Endothelial cell of umbilical vein (primary cell): ENCODE measurements around the gene KCP. TPM values are rescaled to one million over a fixed set of nuclear protein-coding genes. Genes with fewer than 3 reads are reported as not detected.

ENCODE experiments used
- BruUV-seq: library from RNA; stranded (reverse); fragments of 400-500 nt; replicated peaks from 2 replicates; lab custom pipeline; 2021; lab: Mats Ljungman, UMichigan
- CTCF ChIA-PET: fragments of 300-600, 350-600 bp; sonication (Branson Sonifier 250); formaldehyde crosslinking; loops from one replicate; lab custom pipeline; 2021; ENCODE audit warnings: antibody characterized with exemption, inconsistent platforms; lab: Charles Lee
- POLR2A ChIA-PET: fragments of 300-600, 350-600 bp; sonication (Branson Sonifier 250); formaldehyde crosslinking; loops from one replicate; lab custom pipeline; 2021; ENCODE audit warnings: antibody characterized with exemption, inconsistent platforms; lab: Charles Lee
- DNase-seq: peaks from one replicate; pipeline ENCODE4 v3.0.0-alpha.2; 2011; ENCODE audit warnings: low read depth, low spot score
- FAIRE-seq: peaks from 2 replicates; lab custom pipeline; 2011; peaks lifted over from hg19 to GRCh38; lab: Jason Lieb, UNC
- H2AFZ ChIP-seq: 2 replicates; pipeline ENCODE4 v1.6.0; 2012; ENCODE audit warnings: low read depth, low read length, control low read depth, inconsistent platforms
- H3K27ac ChIP-seq: 2 replicates; pipeline ENCODE4 v1.5.1; 2011; ENCODE audit warnings: low read depth, mild to moderate bottlenecking, control low read depth, low read length, moderate library complexity; ENCODE audit not compliant: insufficient read depth
- H3K27me3 ChIP-seq, 2 experiments: 2 replicates each; pipeline versions ENCODE4 v1.6.0 to v1.6.1; 2011; ENCODE audit warnings: low read length in 2 of 2, mixed read lengths in 1 of 2; ENCODE audit not compliant: control insufficient read depth in 2 of 2, insufficient read depth in 2 of 2
- H3K36me3 ChIP-seq, 2 experiments: 2 replicates in 1 of 2; 3 replicates in 1 of 2; pipeline ENCODE4 v1.5.1; 2011; ENCODE audit warnings: low read length in 2 of 2, mild to moderate bottlenecking in 1 of 2, moderate library complexity in 1 of 2; ENCODE audit not compliant: control insufficient read depth in 2 of 2, insufficient read depth in 2 of 2; ENCODE audit errors: extremely low read depth in 1 of 2
- H3K4me1 ChIP-seq: 3 replicates; pipeline ENCODE4 v1.5.1; 2011; ENCODE audit warnings: mild to moderate bottlenecking, low read length; ENCODE audit not compliant: control insufficient read depth, insufficient read depth; ENCODE audit errors: extremely low read depth
- H3K4me2 ChIP-seq: 2 replicates; pipeline ENCODE4 v1.6.1; 2011; ENCODE audit warnings: low read length, control low read depth, mixed read lengths; ENCODE audit not compliant: insufficient read depth
- H3K4me3 ChIP-seq, 3 experiments: fragments of 200-600 bp in 1 of 3; sonication (generic), shearing (Covaris generic) in 1 of 3; replicated peaks in 1 of 3; 2 replicates each; pipeline ENCODE4 v1.5.1; 2011 to 2016; ENCODE audit warnings: control low read depth in 3 of 3, low read length in 3 of 3, mild to moderate bottlenecking in 2 of 3, inconsistent platforms in 1 of 3, low read depth in 1 of 3, moderate library complexity in 1 of 3; ENCODE audit not compliant: insufficient read depth in 1 of 3
- H3K79me2 ChIP-seq: 2 replicates; pipeline ENCODE4 v1.6.0; 2012; ENCODE audit warnings: low read length, inconsistent platforms; ENCODE audit not compliant: control insufficient read depth, insufficient read depth
- H3K9ac ChIP-seq: replicated peaks from 2 replicates; pipeline ENCODE3; 2011; ENCODE audit warnings: low read length, control low read depth; ENCODE audit not compliant: insufficient read depth; ENCODE audit errors: extremely low read depth
- H3K9me1 ChIP-seq: replicated peaks from 3 replicates; pipeline ENCODE4 v1.6.0; 2011; ENCODE audit warnings: mild to moderate bottlenecking, low read length; ENCODE audit not compliant: control insufficient read depth, insufficient read depth; ENCODE audit errors: extremely low read depth
- H3K9me3 ChIP-seq: replicated peaks from 2 replicates; pipeline ENCODE4 v1.5.1; 2012; ENCODE audit warnings: low read length, inconsistent platforms; ENCODE audit not compliant: control insufficient read depth, insufficient read depth
- H4K20me1 ChIP-seq: replicated peaks from 2 replicates; pipeline ENCODE3; 2011; ENCODE audit warnings: mild to moderate bottlenecking, low read length; ENCODE audit not compliant: control insufficient read depth, insufficient read depth; ENCODE audit errors: extremely low read depth
- EZH2 ChIP-seq: IDR thresholded peaks from 2 replicates; pipeline ENCODE4 v1.6.1; 2012; ENCODE audit warnings: borderline replicate concordance, low read depth, mild to moderate bottlenecking, moderate library complexity, low read length, inconsistent platforms; ENCODE audit not compliant: severe bottlenecking
- FOS ChIP-seq: IDR thresholded peaks from 2 replicates; pipeline ENCODE4 v1.6.1; 2011; ENCODE audit warnings: mild to moderate bottlenecking, low read length, moderate library complexity, borderline replicate concordance; ENCODE audit not compliant: insufficient read depth
- GATA2 ChIP-seq: IDR thresholded peaks from 2 replicates; pipeline ENCODE4 v1.7.0; 2011; ENCODE audit warnings: low read depth, mild to moderate bottlenecking, moderate library complexity, mixed read lengths, low read length; ENCODE audit not compliant: insufficient read length, insufficient read depth
- JUN ChIP-seq: IDR thresholded peaks from 2 replicates; pipeline ENCODE4 v1.6.1; 2011; ENCODE audit warnings: borderline replicate concordance, low read depth; ENCODE audit not compliant: insufficient read length, insufficient read depth
- MYC ChIP-seq: IDR thresholded peaks from one replicate; pipeline ENCODE4 v1.6.1; 2011; ENCODE audit warnings: mild to moderate bottlenecking, low read depth, low read length
- POLR2A ChIP-seq: IDR thresholded peaks from 2 replicates; pipeline ENCODE4 v1.6.1; 2012; ENCODE audit warnings: low read depth, mild to moderate bottlenecking, control low read depth, low read length
- POLR2AphosphoS5 ChIP-seq: IDR thresholded peaks from 2 replicates; pipeline ENCODE4 v1.6.1; 2012; ENCODE audit warnings: low read depth, mild to moderate bottlenecking, control low read depth, low read length, moderate library complexity; ENCODE audit not compliant: insufficient read depth
- dilution Hi-C: fragments of 300-500 bp; cut with MboI; formaldehyde crosslinking; loops from one replicate; pipeline ENCODE4 v1.15.0; 2019; ENCODE audit warnings: low sequenced_read_pairs; ENCODE audit not compliant: extremely low pct_ligation_motif_present
- intact Hi-C: fragments of 100-400 bp; cut with micrococcal nuclease; formaldehyde crosslinking; loops from one replicate; pipeline ENCODE4 v1.10.0; 2022
- polyA plus RNA-seq, 4 experiments: library from polyadenylated mRNA; depleted of rRNA in 3 of 4; stranded (reverse) in 3 of 4; unstranded in 1 of 4; fragments of >200 nt; gene quantifications; 2 replicates each; pipeline versions ENCODE4 v1.2.1 to v1.2.3, GENCODE V29; 2011 to 2012; ENCODE audit warnings: missing spikeins in 1 of 4
- total RNA-seq: library from RNA; stranded (reverse); gene quantifications from 2 replicates; pipeline ENCODE4 v1.2.3, GENCODE V29; 2021

KCP gene
- total and polyA plus RNA-seq, 2 donors (not counting 3 experiments of a cell fraction or from before 2014, with no cell fraction given): not detected

DNA sequence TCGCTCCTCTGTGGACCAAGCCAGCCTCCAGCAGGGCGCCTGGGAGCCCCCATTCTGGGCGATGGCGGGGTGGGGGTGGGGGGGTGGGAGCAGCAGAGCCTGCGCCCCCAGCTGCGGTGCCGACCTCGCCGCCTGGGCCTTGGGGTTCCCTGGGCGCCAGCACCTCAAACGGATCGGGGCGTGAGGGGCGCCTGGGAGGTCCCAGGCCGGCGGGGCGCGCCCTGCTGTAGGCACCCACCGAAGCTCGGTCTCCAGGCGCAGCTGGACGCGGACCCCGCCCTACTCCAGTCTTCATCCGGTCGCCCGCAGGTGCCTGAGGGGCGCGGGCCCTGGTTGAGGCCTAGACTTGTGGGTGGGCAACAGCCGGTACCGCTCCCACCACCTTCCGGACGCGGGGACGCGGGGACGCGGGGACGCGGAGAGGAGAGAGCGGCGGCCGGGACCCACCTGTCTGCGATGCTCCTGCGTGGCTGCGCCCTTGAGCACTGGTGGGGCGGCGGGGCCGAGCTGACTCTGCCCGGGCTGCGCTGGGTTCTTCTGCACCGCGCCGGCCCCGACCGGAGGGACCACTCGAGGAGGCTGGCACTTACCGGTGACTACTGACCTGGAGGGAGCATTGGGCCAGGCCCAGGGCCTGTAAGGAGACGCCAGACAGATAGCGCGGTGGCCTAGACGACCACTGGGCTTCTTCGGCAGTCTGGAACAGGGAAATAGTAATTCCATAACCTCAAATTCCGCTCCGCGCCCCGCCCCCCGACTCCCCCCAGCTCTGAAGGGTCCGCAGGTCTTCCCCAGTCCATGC, 5.5 kb upstream of the KCP start:
- no peak for DNase-seq
- H3K4me3 ChIP-seq: no peak overlapping the region
- H3K36me3 ChIP-seq: no peaks in the 10 kb centered on the region
- no peak overlapping the region for H2AFZ ChIP-seq
- H3K27ac ChIP-seq: no peak overlapping the region
- H3K79me2 ChIP-seq: no peaks in the 10 kb centered on the region
- H3K27me3 ChIP-seq: peaks cover 48 to 53% of the 10 kb centered on the region in 2 experiments
- H3K4me2 ChIP-seq: no peak overlapping the region
- ChIA-PET POLR2A (no interaction called here), CTCF (no interaction called here)
- H3K9ac ChIP-seq: no peak overlapping the region
- TF ChIP-seq EZH2 (peak; percentile 89), POLR2A (no peak), MYC (no peak)
- H3K9me1 ChIP-seq: no peaks in the 10 kb centered on the region
- no peaks in the 10 kb centered on the region for H4K20me1 ChIP-seq
- no peaks in the 10 kb centered on the region for H3K4me1 ChIP-seq
- no peaks in the 10 kb centered on the region for H3K9me3 ChIP-seq
- intact Hi-C loops: no loop called here
- dilution Hi-C loops: no loop called here
- FAIRE-seq: no peak
- BruUV-seq: no TSS peak

DNA sequence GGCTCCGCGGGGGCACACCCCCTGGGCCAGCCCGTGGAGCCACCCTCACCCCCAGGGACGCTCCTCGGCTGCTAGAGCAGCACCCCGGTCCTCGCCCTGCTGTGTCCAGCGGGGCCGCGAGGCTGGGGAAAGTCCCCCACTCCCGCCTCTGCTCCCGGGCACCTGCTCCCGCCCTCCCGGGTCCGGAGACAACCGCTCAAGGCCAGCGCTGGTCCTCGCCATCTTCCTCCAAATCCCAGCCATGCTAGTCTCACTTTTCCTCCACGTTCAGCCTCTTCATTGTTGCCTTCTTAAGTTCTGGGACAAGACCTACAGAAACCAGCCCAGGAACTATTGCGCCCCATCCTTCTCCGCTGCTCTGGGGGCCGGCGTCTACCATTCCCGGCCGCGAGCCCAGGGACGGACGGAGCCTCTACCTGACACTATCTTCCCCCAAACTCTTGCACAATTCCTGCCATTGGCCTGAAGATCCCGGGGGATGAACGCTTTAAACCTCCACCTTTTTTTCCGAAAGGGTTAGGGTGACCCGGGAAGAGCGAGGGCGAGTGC, 4.8 kb upstream of the KCP start:
- H3K4me3 ChIP-seq: no peak overlapping the region
- dilution Hi-C loops: no loop called here
- POLR2A ChIA-PET: no interaction called here
- DNase-seq (no peak), FAIRE-seq (no peak)
- H3K4me2 ChIP-seq: no peak overlapping the region
- no peaks in the 10 kb centered on the region for H3K9me3 ChIP-seq
- H3K36me3 ChIP-seq: no peaks in the 10 kb centered on the region
- CTCF ChIA-PET: no interaction called here
- H3K79me2 ChIP-seq: no peaks in the 10 kb centered on the region
- BruUV-seq: no TSS peak
- no peaks in the 10 kb centered on the region for H3K9me1 ChIP-seq
- no peaks in the 10 kb centered on the region for H3K4me1 ChIP-seq
- intact Hi-C loops: no loop called here
- H3K27me3 ChIP-seq: peaks cover 48 to 53% of the 10 kb centered on the region in 2 experiments
- TF ChIP-seq POLR2AphosphoS5: no peak
- no peak for TF ChIP-seq FOS
- no peak for TF ChIP-seq GATA2
- TF ChIP-seq JUN: no peak
- TF ChIP-seq MYC: no peak
- TF ChIP-seq POLR2A: no peak
- peak; percentile 77 for TF ChIP-seq EZH2
- H3K9ac ChIP-seq: no peak overlapping the region
- peak overlapping the region; percentile 11 for H2AFZ ChIP-seq
- no peaks in the 10 kb centered on the region for H4K20me1 ChIP-seq
- no peak overlapping the region for H3K27ac ChIP-seq
